Measurements from ENCODE around the gene HRNR. TPM values are rescaled to one million over a fixed set of nuclear protein-coding genes. Genes with fewer than 3 reads are reported as not detected.

The HRNR gene
- total RNA-seq, 2 donors from 2014 or later, result not detected

DNA sequence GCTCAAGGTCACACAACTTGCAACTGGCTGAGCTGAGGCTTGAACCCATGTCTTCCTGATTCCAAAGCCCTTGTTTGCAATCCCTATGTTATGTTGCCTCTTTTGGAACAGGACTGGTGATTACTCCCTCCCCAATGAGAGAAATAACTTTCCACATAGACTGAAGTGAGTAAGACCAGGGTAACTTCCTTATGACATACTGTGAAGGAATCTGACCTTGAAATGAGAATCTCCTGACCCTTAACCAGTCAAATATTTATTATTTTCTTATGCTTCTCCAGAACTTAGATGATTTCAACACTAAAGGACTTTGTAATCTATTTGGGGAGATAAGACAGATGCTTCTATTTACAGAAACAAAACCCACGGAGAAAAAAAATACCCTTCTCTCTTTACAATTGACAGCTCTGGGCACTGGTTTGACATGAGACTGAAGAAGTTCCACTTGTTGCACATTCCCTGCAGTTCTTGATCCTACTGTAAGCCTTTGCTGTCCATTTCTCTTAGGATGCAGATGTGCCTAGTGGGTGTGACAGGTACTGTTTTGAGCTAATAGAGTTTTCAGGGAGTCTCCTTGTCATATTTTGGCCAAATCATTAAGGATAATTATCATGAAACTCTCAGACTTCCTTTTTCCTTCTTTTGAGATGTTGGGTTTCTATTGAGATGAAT lies 61.1 kb downstream of the HRNR start:
- ATAC-seq (no peak), DNase-seq (no peak)
- intact Hi-C loops (cut with DNase I, micrococcal nuclease), result no loop called here

Other genes with a start within 250 kb of the HRNR start
- 1,000 to 10,000 TPM; 1,029 to 1,322 TPM for gene S100A10, start 230.3 kb downstream of the HRNR start, total RNA-seq
- gene S100A11, start 187.2 kb downstream of the HRNR start, total RNA-seq, result 100 to 1,000 TPM; 115 to 178 TPM
- not detected for gene TCHHL1, start 135.1 kb downstream of the HRNR start, total RNA-seq
- under 1 TPM; 0.06 TPM for gene TCHH, start 108.7 kb downstream of the HRNR start, total RNA-seq
- not detected for gene RPTN, start 65.0 kb downstream of the HRNR start, total RNA-seq
- not detected for gene FLG, start 101.0 kb upstream of the HRNR start, total RNA-seq
- not detected for gene FLG2, start 135.8 kb upstream of the HRNR start, total RNA-seq
- gene CRNN, start 190.1 kb upstream of the HRNR start, total RNA-seq, result not detected

Measured in left colon (tissue), 2 donors.